HG02970 (cell line): ENCODE data around the gene MICAL2.

Experiments
- ATAC-seq: cut with Tn5 transposase; IDR thresholded peaks from one replicate; pipeline ENCODE4 v1.9.1; 2021; ENCODE audit warnings: mild to moderate bottlenecking, moderate library complexity, moderate number of reproducible peaks; ENCODE audit not compliant: unreplicated experiment, low FRiP score

MICAL2 gene, protein sequence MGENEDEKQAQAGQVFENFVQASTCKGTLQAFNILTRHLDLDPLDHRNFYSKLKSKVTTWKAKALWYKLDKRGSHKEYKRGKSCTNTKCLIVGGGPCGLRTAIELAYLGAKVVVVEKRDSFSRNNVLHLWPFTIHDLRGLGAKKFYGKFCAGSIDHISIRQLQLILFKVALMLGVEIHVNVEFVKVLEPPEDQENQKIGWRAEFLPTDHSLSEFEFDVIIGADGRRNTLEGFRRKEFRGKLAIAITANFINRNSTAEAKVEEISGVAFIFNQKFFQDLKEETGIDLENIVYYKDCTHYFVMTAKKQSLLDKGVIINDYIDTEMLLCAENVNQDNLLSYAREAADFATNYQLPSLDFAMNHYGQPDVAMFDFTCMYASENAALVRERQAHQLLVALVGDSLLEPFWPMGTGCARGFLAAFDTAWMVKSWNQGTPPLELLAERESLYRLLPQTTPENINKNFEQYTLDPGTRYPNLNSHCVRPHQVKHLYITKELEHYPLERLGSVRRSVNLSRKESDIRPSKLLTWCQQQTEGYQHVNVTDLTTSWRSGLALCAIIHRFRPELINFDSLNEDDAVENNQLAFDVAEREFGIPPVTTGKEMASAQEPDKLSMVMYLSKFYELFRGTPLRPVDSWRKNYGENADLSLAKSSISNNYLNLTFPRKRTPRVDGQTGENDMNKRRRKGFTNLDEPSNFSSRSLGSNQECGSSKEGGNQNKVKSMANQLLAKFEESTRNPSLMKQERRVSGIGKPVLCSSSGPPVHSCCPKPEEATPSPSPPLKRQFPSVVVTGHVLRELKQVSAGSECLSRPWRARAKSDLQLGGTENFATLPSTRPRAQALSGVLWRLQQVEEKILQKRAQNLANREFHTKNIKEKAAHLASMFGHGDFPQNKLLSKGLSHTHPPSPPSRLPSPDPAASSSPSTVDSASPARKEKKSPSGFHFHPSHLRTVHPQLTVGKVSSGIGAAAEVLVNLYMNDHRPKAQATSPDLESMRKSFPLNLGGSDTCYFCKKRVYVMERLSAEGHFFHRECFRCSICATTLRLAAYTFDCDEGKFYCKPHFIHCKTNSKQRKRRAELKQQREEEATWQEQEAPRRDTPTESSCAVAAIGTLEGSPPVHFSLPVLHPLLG

DNA sequence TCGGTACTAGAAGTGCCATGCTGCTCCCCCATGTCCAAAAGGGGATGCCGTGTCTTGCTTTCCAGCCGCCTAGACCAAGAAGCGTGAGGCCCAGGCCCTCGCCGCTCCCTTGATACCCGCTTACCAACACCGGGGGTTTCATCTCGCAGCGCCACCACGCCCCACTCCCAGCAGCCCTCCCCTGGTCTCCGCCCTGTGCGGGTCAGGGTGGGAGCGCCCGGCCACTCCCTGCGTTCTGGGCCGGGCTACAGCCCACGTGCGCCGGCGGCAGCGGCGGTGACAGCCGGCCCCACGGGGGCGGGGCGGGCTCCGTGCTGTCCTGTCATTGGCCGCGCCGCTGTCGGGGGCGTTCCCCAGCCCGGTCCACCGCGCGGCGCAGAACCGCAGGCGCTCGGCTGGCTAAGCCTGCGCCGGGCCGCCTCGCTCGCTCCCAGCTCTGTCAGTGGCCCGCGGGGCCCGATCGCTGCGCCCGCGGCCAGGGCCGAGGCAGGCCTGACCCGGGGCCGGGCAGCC, at the start of gene MICAL2:
Gene MICAL2 (plus strand): TSS at position 390 of the 513 bp plus-strand sequence. CDS start 51,566 bp downstream, outside the sequence.
- ATAC-seq = peak; percentile 93

DNA sequence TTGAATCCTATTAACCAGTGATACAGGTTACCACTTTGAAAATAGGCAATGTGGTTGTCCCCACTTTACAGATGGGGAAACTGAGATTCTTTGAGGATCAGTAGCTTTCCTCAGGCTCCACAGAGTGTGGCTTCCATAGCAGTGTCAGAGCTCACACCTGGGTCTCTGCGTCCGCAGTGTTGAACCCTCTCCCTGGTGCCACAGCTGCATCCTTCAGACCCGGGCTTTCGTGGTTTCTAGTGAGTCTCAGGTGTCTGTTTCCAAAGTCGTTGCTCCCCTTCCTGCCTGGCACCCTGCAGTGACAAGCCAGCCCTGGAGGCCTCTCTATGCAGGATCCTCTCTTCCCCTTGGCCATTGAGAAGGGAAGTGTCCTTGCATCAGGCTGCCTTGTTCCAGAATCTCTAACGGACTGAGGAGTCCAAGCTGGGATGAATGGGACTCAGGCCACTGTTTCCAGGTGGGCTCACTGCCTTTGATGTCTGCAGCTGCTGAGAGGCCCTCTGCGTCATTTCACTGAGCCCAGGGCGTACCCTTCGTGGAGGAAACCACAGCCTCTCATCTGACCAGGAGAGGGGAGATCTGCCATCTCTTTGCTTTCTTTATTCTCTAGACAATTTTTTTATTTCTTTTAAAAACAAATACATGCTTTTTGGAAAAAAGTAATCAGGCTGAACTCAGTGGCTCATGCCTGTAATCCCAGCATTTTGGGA, 48.4 kb upstream of the MICAL2 start:
- no peak for ATAC-seq

DNA sequence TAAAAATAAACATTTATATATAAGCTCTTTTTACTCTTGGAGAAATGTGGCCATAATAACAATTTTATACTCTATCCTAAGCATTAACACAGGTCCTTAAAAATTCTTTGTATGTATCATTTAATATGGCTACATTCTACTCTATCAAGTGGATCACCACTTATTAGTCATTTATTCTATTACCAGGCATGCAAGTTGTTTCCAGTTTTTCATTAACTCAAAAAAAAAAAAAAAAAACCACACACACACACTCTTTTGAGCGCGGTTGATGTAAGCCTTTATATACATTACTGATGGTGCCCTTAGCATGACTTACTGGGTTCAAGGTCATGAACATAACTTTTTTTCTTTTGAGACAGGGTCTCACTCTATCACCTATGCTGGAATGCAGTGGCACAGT, 47.1 kb upstream of the MICAL2 start:
- no peak for ATAC-seq

DNA sequence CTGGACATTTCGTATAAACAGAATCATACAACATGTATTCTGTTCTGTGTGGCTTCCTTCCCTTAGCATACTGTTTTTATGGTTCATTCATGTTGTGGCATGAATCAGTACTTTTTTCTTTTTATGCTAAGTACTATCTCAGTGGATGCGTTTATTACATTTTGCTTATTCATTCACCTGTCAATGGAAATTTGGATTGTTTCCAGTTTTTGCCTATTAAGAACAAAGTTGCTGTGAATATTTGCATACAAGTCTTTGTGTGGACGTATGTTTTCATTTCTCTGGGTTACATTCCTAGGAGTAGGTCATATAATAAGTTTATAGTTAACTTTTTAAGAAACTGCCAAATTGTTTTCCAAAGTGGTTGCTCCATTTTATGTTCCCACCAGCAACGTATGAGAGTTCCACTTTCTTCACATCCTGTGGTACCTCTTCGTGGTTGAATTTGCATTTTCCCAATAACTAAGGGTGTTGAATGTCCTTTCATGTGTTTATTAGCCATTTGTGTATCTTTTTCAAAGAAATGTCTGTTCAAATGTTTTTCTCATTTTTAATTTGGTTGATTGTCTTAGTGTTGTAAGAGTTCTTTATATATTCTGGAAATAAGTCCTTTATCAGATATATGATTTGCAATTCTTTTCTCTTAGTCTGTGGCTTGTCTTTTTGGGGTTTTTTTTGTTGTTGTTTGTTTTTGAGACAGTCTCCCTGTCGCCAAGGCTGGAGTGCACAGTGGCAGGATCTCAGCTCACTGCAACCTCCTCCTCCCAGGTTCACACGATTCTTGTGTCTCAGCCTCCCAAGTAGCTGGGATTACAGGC, 46.0 kb upstream of the MICAL2 start:
- no peak for ATAC-seq

DNA sequence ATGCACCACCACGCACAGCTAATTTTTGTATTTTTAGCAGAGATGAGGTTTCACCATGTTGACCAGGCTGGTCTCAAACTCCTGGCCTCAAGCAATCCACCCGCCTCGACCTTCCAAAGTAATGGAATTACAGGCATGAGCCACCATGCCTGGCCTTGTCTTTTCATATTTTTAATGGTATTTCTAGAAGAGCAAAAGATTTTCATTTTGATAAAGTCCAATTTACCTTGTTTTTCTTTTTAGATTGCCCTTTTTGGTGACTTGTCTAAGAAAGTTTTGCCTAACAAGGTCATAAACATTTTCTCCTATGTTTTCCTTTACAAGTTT, 45.5 kb upstream of the MICAL2 start:
- ATAC-seq = no peak

DNA sequence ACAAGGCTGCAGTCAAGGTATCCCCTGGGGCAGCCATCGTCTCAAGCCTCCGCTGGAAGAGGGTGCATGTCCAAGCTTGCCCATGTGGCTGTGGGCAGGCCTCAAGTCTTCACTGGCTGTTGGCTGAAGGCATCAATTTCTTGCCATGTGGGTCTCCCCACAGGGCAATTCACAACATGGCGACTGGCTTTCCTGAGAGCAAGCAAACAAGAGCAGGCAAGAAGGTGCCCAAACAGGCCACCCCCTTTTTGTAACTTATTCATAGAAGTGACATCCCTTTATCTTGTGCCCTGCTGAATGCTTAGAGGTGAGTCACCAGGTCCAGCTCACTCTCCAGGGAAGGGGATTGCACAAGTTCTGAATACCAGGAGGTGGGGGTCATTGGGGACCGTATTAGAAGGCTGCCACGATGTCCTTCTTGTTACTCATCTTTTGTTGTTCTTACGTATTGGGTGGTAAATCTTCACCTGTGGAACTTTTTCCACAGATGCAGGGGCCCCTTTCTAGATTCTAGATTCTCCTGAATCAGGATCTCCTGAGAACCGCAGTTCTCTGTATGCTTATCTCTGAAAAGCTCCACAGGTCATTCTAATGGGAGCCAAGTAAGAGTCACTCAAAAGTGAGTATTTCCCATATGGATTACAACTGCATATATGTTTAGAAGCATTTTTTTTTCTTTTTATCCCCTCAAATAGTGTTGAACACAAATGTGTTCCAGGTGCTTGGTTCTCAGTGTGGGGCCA, 44.2 kb upstream of the MICAL2 start:
- ATAC-seq = no peak

DNA sequence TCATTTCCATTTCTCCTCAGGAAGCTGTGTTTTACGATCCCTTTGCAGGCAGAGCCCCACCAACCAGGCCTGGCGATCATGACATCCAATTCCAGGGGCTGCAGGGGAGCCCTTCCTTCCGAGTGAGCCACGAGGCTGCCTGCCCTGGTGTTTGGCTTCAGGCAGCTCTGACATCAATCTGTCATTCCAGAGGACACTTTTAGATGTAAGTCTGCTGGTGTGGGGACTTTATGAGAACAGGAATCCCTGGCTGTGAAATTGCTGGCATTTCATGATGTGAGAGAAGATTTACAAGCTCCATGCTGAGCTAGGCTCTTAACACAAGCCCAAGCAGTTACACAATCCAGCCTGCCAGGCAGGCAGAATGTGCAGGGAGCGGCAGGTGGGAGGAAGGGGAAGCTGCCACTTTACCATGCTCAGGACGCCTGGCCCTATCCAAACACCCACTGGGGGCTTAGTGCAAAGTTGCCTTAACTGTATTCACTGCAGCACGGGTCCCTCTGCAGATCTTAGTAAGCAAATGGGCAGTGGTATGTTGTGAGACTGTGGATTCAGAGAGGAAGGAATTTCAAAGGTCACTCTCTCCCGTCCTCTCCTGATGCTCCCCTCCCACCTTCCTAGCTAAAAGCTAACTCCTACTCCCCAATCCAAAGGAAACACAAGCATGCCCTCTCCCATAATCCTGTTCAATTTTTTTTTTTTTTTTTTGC, 43.4 kb upstream of the MICAL2 start:
- no peak for ATAC-seq

DNA sequence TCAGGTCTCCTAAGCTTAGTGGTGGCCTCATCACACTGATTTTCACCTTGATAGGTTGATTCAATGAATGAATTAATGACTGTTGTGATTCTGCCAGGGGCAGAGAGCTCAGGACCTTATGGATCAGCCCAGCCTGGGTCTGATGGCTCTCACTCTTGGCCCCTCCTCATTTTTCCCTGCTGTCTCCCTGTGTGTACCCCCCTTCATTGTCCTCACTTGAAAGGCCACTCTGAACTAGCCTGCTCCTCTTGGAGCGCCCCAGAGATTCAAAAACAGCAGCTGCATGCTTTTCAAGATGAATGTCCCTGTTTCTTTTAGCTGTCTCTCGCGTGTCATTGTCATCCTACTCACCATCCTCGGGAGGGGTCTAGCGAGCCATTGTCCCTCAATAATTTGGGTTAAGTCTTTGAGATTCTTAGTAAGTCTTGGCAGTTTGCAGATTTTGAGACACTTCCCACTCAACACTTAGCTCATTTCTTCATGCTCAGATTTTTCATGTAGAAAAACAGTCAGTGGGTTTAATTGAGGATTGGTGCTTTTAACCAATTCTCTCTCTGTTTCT, 42.5 kb upstream of the MICAL2 start:
- no peak for ATAC-seq

DNA sequence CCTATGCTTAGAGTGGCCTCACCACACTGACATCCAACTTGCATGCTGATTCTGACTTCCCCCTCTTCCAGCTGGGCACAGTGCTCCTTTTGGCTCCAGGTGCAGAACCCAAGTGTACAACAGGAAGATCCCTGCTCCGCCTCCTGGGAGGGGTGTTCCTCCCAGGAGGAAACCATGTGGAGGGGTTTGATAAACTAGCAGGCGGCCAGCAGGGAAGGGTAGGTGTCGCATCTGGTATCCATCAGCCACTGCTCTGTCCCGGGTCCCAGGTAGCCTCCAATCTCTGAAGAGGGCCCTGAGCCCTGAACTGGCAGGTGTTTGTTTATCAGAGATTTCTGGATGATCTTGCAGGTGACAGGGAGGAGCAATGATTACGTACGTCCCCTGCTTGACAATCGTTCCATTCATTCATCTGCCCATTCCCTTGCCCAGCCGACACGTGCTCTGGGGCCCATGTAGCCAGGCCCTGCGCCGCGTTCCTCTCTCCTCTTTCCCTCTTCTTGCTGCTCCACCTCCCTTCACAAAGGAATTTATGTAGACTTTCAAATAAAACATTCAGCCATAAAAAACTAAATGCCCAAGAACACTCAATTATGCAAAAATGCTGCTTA, 41.2 kb upstream of the MICAL2 start:
- ATAC-seq = no peak

DNA sequence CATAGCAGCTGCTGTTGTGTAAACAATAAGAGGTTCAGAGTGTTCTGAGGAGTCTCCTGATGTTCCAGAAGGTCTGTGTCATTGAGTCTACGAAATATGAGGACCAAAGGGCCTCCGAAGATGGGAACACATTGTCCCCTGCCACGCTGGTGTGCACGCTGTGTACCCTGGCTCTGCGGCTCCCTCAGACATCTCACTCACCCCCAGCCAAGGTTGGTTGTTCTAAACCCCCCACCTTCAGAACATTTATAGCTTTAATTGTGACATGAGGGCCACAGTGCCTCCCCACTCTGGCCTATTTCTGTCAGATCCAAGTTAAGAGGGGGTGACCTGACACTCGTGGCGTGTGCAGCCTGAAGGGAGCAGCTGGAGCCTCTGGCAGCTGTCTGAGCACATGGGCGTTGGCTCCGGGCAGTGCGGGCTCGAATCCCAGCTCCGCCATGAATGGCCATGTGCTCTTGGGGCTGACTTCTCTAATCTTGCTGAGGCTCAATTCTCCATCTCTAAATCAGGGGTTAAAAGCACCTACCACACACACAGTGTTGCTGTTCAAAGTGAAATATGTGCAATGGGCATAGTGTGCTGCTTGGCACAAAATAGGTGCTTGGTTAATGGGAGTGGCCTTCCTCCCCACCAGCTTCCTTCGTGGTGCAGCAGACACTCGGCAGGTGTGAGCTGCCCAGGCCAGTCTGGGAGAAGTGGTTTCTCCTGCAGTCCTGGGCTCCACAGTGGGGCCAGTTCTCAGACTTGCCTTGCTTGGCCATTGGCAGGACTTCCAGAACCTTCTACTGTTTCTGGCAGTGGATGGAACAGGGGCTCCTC, 39.7 kb upstream of the MICAL2 start:
- no peak for ATAC-seq

DNA sequence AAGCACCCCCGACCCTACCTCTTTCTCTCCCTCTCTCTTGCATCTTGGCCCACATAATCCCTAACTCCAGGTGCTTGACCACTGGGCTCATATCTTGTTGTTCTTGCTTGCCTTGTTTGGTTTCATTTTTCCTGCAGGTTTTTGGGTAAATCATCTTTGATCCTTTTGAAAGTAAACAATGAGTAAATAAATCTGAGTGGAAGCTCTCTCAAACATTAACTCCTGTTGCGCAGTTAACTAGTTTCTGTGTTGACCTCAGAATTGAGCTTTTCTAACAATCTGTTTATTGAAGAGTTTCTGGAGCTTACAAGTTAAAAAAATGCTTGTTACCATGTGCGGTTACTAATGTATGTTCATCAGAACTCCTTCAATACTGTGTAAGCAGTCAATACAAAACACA, 38.8 kb upstream of the MICAL2 start:
- ATAC-seq = no peak

DNA sequence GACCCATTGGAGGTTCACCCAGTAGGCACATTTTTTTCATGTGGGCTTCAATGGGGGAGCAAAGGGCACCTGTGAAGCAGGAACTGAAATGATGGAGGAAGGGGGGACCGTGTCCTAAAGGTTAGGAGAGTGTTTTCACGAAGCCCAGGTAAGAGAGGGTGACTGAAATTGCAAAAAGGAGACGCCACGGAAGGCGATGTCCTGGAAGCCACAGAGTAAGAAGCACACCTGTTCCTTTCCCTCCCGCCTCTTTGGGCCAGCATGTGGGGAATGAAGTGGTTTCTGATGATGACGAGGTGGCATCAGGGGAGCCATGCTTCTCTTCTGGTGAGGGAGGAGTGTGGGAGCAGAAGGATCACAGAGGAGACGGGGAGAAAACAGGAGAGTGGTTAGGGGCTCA, 37.0 kb upstream of the MICAL2 start:
- ATAC-seq = no peak

DNA sequence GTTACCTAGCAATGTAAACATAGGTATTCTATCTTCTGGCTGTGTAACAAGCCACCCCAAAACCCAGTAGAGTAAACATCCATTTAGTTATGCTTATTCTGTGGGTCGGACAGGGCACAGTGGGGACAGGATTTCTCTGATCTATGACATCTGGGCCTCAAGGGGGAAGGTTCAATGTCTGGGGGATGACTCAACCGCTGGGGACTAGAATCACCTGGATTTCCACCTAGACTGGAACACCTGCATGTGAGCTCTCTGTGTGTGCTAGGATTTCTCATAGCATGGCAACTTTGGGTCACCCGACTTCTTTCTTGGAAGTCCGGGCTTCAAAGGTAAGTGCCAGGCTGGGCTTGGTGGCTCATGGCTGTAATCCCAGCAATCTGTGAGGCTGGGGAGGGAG, 36.5 kb upstream of the MICAL2 start:
- ATAC-seq = no peak

DNA sequence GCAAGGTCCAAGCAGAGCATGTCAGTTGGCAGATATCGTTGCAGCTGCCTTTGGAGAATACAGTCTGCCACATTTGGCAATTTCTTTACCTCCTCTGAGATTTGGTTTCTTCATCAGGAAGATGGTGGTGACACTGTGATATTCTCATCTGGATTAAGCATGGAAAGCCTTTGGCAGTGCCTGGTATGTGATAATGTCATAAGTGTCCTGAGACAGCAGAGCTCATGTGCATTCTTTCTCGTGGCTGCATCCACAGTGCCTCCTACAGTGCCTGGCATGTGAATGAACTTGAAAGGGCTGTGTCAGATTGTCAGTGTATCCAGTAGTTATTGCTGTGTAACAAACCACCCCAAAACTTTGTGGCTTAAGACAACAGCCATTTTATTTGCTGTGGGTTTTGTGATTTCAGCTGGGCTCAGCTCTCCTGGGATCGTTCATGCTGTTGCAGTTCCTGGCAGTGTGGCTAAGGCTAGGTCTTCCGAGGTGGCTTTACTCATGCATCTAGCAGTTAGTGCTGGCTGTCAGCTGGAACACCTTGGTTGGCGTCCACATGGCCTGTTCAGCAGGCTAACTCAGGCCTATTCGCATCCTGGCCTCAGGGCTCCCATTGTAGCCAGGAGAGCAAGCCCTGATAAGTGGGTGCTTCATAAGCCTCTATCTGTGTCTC, 35.7 kb upstream of the MICAL2 start:
- ATAC-seq = no peak

DNA sequence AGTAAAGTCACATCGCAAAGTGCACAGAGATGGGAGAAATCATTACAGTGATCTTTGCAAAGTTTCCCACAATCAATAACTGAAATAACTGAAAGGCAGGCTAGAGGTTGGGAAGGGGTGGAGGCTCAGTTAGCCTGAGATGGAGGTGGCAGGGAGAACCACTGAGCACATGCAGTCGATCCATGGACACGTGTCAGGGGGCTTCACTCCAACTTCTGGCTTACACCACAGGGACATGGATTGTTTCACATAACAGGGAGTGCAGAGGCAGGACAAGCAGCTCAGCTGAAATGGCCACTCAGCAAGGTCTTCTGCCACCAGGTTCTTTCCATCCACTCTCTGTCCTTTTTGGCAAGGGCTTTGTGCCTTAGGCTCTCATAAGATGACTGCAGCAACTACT, 35.1 kb upstream of the MICAL2 start:
- no peak for ATAC-seq
